Hepatocyte (in vitro differentiated cells): Measurements from ENCODE around the gene BPIFB2.

Experiments
- CTCF ChIP-seq: fragments of 200-600 bp; sonication (generic); IDR thresholded peaks from 2 replicates; pipeline ENCODE4 v1.5.1; 2016; ENCODE audit warnings: antibody characterized with exemption, mild to moderate bottlenecking; ENCODE audit not compliant: poor library complexity
- EZH2 ChIP-seq: fragments of 200-600 bp; sonication (generic); IDR thresholded peaks from 2 replicates; pipeline ENCODE4 v1.6.1; 2016; ENCODE audit warnings: antibody characterized with exemption, mild to moderate bottlenecking, borderline replicate concordance

- TF ChIP-seq CTCF = no peak
- TF ChIP-seq EZH2 = no peak
Observed at GRCh38 chr20:32991792-32992641, 15.5 kb upstream of the BPIFB2 start.
